RWPE2 (cell line): ENCODE results near the gene RTP3.

Experiments
- ATAC-seq: fragments of 200-7000 bp; cut with Tn5 transposase; 3 replicates; pipeline ENCODE4 v1.9.1; 2021; ENCODE audit warnings: low read depth
- DNase-seq: peaks from one replicate; pipeline ENCODE4 v3.0.0-alpha.2; 2020; ENCODE audit warnings: low spot score
- H3K27ac ChIP-seq: fragments of 450-650 bp; 2 replicates; pipeline ENCODE4 v1.5.1; 2017; ENCODE audit warnings: mild to moderate bottlenecking; ENCODE audit not compliant: poor library complexity, severe bottlenecking
- H3K27me3 ChIP-seq: fragments of 250-450 bp; sonication (Bioruptor Pico); 2 replicates; pipeline ENCODE4 v1.5.1; 2021; ENCODE audit warnings: mild to moderate bottlenecking, moderate library complexity; ENCODE audit not compliant: insufficient read depth, poor library complexity, severe bottlenecking
- H3K36me3 ChIP-seq: fragments of 250-450 bp; sonication (Bioruptor Pico); 2 replicates; pipeline ENCODE4 v1.5.1; 2020; ENCODE audit warnings: low read depth, mild to moderate bottlenecking, moderate library complexity
- H3K4me1 ChIP-seq: fragments of 250-450 bp; sonication (Bioruptor Pico); 2 replicates; pipeline ENCODE4 v1.5.1; 2021; ENCODE audit warnings: mild to moderate bottlenecking, moderate library complexity; ENCODE audit not compliant: insufficient read depth, poor library complexity, severe bottlenecking
- H3K4me3 ChIP-seq: fragments of 250-450 bp; sonication (Bioruptor Pico); 2 replicates; pipeline ENCODE4 v1.5.1; 2021; ENCODE audit warnings: mild to moderate bottlenecking, moderate library complexity; ENCODE audit not compliant: severe bottlenecking
- H3K9me3 ChIP-seq: fragments of 250-450 bp; sonication (Bioruptor Pico); 2 replicates; pipeline ENCODE4 v1.5.1; 2021; ENCODE audit warnings: mild to moderate bottlenecking, moderate library complexity; ENCODE audit not compliant: severe bottlenecking
- CTCF ChIP-seq: fragments of 450-650 bp; IDR thresholded peaks from one replicate; pipeline ENCODE4 v1.5.1; 2017; ENCODE audit warnings: mild to moderate bottlenecking, moderate library complexity; ENCODE audit not compliant: poor library complexity, severe bottlenecking

RTP3 gene

GRCh38 chr3:46468753-46469600 is 28.8 kb upstream of the RTP3 start:
- no peaks in the 10 kb centered on the region for H3K36me3 ChIP-seq
- TF ChIP-seq CTCF, result no peak
- H3K9me3 ChIP-seq, result no peaks in the 10 kb centered on the region
- H3K27me3 ChIP-seq, result peaks cover 17% of the 10 kb centered on the region
- H3K4me3 ChIP-seq, result no peak overlapping the region
- DNase-seq (no peak), ATAC-seq (no peak)
- H3K4me1 ChIP-seq, result no peaks in the 10 kb centered on the region
- H3K27ac ChIP-seq, result no peak overlapping the region

- Histone ChIP-seq H3K4me3 (no peak overlapping the region), H3K36me3 (no peaks in the 10 kb centered on the region), H3K27me3 (peaks cover 9% of the 10 kb centered on the region), H3K27ac (no peak overlapping the region), H3K4me1 (no peaks in the 10 kb centered on the region), H3K9me3 (no peaks in the 10 kb centered on the region)
- ATAC-seq (no peak), DNase-seq (no peak)
- TF ChIP-seq CTCF, result no peak
Observed at GRCh38 chr3:46469680-46470357, 28.0 kb upstream of the RTP3 start.

DNA sequence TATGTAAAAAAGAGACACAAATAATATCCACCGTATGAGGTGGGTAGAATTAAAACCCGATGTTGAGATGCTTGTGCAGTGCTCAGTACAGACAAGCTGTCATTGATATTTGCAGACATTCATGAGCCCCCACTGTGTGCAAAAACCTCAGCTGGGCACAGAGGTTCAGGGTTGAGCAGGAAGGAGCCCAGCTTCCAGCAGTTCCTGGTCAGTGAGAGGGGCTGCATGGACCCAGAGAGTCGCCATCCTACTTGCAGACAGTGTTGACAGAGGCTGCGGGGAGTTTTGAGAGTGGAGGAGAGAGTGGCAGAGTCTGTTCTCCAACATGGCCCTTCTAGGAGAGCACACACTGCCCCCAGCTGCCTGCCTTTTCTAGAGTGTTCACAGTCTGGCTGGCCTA is 26.9 kb upstream of the RTP3 start:
- Histone ChIP-seq H3K9me3 (no peaks in the 10 kb centered on the region), H3K27ac (no peak overlapping the region), H3K4me1 (no peaks in the 10 kb centered on the region), H3K4me3 (no peak overlapping the region), H3K27me3 (no peaks in the 10 kb centered on the region), H3K36me3 (no peaks in the 10 kb centered on the region)
- DNase-seq (no peak), ATAC-seq (no peak)
- no peak for TF ChIP-seq CTCF

GRCh38 chr3:46471371-46471914 is 26.3 kb upstream of the RTP3 start:
- ATAC-seq (no peak), DNase-seq (no peak)
- no peaks in the 10 kb centered on the region for H3K4me1 ChIP-seq
- H3K9me3 ChIP-seq, result no peaks in the 10 kb centered on the region
- no peak for TF ChIP-seq CTCF
- H3K27ac ChIP-seq, result no peak overlapping the region
- H3K36me3 ChIP-seq, result no peaks in the 10 kb centered on the region
- H3K27me3 ChIP-seq, result no peaks in the 10 kb centered on the region
- no peak overlapping the region for H3K4me3 ChIP-seq
